Neural progenitor cell (in vitro differentiated cells): Measurements from ENCODE around the gene CNTN1. TPM values are rescaled to one million over a fixed set of nuclear protein-coding genes. Genes with fewer than 3 reads are reported as not detected.

Experiments used
- DNase-seq: peaks from one replicate; pipeline ENCODE4 v3.0.0-alpha.2; 2016; ENCODE audit warnings: low spot score
- H2AFZ ChIP-seq: fragments of 200-600 bp; sonication (generic); replicated peaks from 2 replicates; pipeline ENCODE4 v1.6.1; 2016; ENCODE audit warnings: antibody characterized with exemption
- H3F3A ChIP-seq: fragments of 200-600 bp; sonication (generic); 2 replicates; pipeline ENCODE4 v1.6.1; 2016; ENCODE audit warnings: antibody characterized with exemption, low read depth
- H3K27ac ChIP-seq: fragments of 200-600 bp; sonication (generic); 2 replicates; pipeline ENCODE4 v1.5.1; 2016; ENCODE audit warnings: mild to moderate bottlenecking
- H3K27me3 ChIP-seq: fragments of 200-600 bp; sonication (generic); 2 replicates; pipeline ENCODE4 v1.6.1; 2016; ENCODE audit warnings: mild to moderate bottlenecking, moderate library complexity
- H3K36me3 ChIP-seq: fragments of 200-600 bp; sonication (generic); 2 replicates; pipeline ENCODE4 v1.5.1; 2016
- H3K4me1 ChIP-seq: fragments of 200-600 bp; sonication (generic); 2 replicates; pipeline ENCODE4 v1.6.1; 2016; ENCODE audit warnings: mixed run types
- H3K4me2 ChIP-seq: fragments of 200-600 bp; sonication (generic); 2 replicates; pipeline ENCODE4 v1.6.1; 2016
- H3K4me3 ChIP-seq: fragments of 200-600 bp; sonication (generic); 2 replicates; pipeline ENCODE4 v1.5.1; 2016
- H3K79me2 ChIP-seq: fragments of 200-600 bp; sonication (generic); 2 replicates; pipeline ENCODE4 v1.6.1; 2016; ENCODE audit warnings: low read depth
- H3K9ac ChIP-seq: fragments of 200-600 bp; sonication (generic); 2 replicates; pipeline ENCODE4 v1.6.1; 2016
- H3K9me3 ChIP-seq: fragments of 200-600 bp; sonication (generic); 2 replicates; pipeline ENCODE4 v1.5.1; 2016; ENCODE audit warnings: low read depth
- H4K20me1 ChIP-seq: fragments of 200-600 bp; sonication (generic); 2 replicates; pipeline ENCODE4 v1.6.1; 2016; ENCODE audit warnings: low read depth
- H3K27ac Mint-ChIP-seq: 3 replicates; pipeline ENCODE4 v1.8.0; 2021; ENCODE audit warnings: mixed read lengths
- H3K27me3 Mint-ChIP-seq: 2 replicates; pipeline ENCODE4 v1.8.0; 2022; ENCODE audit warnings: low read depth, mild to moderate bottlenecking, inconsistent platforms, moderate library complexity, mixed read lengths; ENCODE audit not compliant: insufficient read depth
- H3K36me3 Mint-ChIP-seq: 3 replicates; pipeline ENCODE4 v1.8.0; 2021; ENCODE audit warnings: mixed read lengths
- H3K4me1 Mint-ChIP-seq: 3 replicates; pipeline ENCODE4 v1.8.0; 2021; ENCODE audit warnings: mixed read lengths
- H3K4me3 Mint-ChIP-seq: 3 replicates; pipeline ENCODE4 v1.8.0; 2021; ENCODE audit warnings: mild to moderate bottlenecking, moderate library complexity, mixed read lengths
- H3K9me3 Mint-ChIP-seq: 3 replicates; pipeline ENCODE4 v1.8.0; 2020; ENCODE audit warnings: mixed read lengths
- EZH2 ChIP-seq: fragments of 200-600 bp; sonication (generic); IDR thresholded peaks from 2 replicates; pipeline ENCODE4 v1.6.1; 2017; ENCODE audit warnings: antibody characterized with exemption, mild to moderate bottlenecking, moderate library complexity
- EZH2phosphoT487 ChIP-seq: fragments of 200-600 bp; sonication (generic); IDR thresholded peaks from 2 replicates; pipeline ENCODE4 v1.6.1; 2017; ENCODE audit warnings: antibody characterized with exemption
- total RNA-seq: library from RNA; depleted of rRNA; stranded (reverse); fragments of >200 nt; gene quantifications from 2 replicates; pipeline ENCODE4 v1.2.3, GENCODE V29; 2015; ENCODE audit warnings: low replicate concordance
- TF ChIP-seq, protein P1 (sequence below): fragments of 200-600 bp; sonication (generic); IDR thresholded peaks from 2 replicates; pipeline ENCODE4 v1.5.1; 2017; ENCODE audit warnings: antibody characterized with exemption, mild to moderate bottlenecking

Gene CNTN1
- total RNA-seq, 1 donor from 2014 or later: 0.17 TPM

- Mint-ChIP-seq H3K4me3 (no peak overlapping the region), H3K9me3 (no peaks in the 10 kb centered on the region), H3K27me3 (no peaks in the 10 kb centered on the region), H3K36me3 (no peaks in the 10 kb centered on the region), H3K27ac (no peak overlapping the region), H3K4me1 (no peaks in the 10 kb centered on the region)
- Histone ChIP-seq H2AFZ (no peak overlapping the region), H4K20me1 (no peaks in the 10 kb centered on the region), H3K27ac (no peak overlapping the region), H3F3A (no peaks in the 10 kb centered on the region), H3K4me1 (no peaks in the 10 kb centered on the region), H3K27me3 (no peaks in the 10 kb centered on the region), H3K4me3 (no peak overlapping the region), H3K79me2 (no peaks in the 10 kb centered on the region), H3K9me3 (no peaks in the 10 kb centered on the region), H3K4me2 (no peak overlapping the region), H3K9ac (no peak overlapping the region), H3K36me3 (no peaks in the 10 kb centered on the region)
- no peak for DNase-seq
- TF ChIP-seq EZH2 (no peak), EZH2phosphoT487 (no peak)
- TF ChIP-seq, protein P1, sequence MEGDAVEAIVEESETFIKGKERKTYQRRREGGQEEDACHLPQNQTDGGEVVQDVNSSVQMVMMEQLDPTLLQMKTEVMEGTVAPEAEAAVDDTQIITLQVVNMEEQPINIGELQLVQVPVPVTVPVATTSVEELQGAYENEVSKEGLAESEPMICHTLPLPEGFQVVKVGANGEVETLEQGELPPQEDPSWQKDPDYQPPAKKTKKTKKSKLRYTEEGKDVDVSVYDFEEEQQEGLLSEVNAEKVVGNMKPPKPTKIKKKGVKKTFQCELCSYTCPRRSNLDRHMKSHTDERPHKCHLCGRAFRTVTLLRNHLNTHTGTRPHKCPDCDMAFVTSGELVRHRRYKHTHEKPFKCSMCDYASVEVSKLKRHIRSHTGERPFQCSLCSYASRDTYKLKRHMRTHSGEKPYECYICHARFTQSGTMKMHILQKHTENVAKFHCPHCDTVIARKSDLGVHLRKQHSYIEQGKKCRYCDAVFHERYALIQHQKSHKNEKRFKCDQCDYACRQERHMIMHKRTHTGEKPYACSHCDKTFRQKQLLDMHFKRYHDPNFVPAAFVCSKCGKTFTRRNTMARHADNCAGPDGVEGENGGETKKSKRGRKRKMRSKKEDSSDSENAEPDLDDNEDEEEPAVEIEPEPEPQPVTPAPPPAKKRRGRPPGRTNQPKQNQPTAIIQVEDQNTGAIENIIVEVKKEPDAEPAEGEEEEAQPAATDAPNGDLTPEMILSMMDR: no peak
Observed at GRCh38 chr12:40911676-40912075, 219.4 kb downstream of the CNTN1 start.

DNA sequence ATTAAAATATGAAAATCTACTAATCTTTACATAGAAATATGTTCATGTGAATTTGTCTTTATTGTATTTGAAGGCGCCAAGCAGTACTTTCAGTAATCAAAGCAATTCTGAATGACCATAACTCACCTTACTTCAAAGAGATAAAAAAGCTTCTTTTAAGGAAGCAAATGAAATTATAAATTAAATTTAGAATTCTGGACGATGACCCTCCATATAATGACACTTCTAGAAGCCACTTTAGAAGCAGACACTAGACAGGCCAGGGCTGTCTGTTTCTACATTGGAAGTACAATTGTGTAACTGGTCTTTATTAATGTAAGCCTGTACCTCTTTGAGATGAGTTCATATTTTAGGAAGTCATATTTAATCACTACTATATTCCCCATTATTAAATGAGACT is 222.9 kb downstream of the CNTN1 start:
- no peak overlapping the region for H3K27ac Mint-ChIP-seq
- H2AFZ ChIP-seq: no peak overlapping the region

DNA sequence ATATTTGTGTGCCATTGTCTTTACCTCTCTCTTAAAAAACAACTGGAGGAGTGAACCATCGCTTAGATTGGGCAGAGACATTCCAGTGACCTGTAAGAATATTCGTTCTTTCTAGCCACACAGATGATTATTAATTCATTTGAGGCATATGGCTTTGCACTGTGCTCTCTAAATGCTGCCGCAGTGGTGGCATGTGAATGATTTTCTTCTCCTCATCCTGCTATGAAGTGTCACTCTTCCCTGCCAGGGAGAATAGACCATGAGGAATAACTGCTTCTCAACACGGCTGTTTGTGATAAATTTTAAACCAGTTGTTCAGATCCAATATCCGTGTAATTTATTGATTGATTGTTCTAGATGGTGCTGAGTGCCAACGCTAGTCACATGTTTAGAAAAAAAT is 225.3 kb downstream of the CNTN1 start:
- Histone ChIP-seq H3K79me2 (no peaks in the 10 kb centered on the region), H3K27me3 (no peaks in the 10 kb centered on the region), H3K9me3 (no peaks in the 10 kb centered on the region), H3K27ac (no peak overlapping the region), H3K36me3 (no peaks in the 10 kb centered on the region), H3K4me3 (no peak overlapping the region), H3K4me2 (no peak overlapping the region), H2AFZ (no peak overlapping the region), H3K4me1 (no peaks in the 10 kb centered on the region), H3K9ac (no peak overlapping the region), H3F3A (no peaks in the 10 kb centered on the region), H4K20me1 (no peaks in the 10 kb centered on the region)
- Mint-ChIP-seq H3K27ac (no peak overlapping the region), H3K4me1 (no peaks in the 10 kb centered on the region), H3K27me3 (no peaks in the 10 kb centered on the region), H3K9me3 (no peaks in the 10 kb centered on the region), H3K4me3 (no peak overlapping the region), H3K36me3 (no peaks in the 10 kb centered on the region)
- no peak for TF ChIP-seq EZH2
- no peak for TF ChIP-seq EZH2phosphoT487
- no peak for DNase-seq

More for the DNA sequence above, 222.9 kb downstream of the CNTN1 start:
- H3K4me1 Mint-ChIP-seq: no peaks in the 10 kb centered on the region
- no peak overlapping the region for H3K4me3 ChIP-seq
- H3K4me1 ChIP-seq: no peaks in the 10 kb centered on the region
- H3K79me2 ChIP-seq: no peaks in the 10 kb centered on the region
- no peak overlapping the region for H3K9ac ChIP-seq
- no peaks in the 10 kb centered on the region for H3K9me3 Mint-ChIP-seq
- H3F3A ChIP-seq: no peaks in the 10 kb centered on the region
- H3K27me3 ChIP-seq: no peaks in the 10 kb centered on the region
- H3K27me3 Mint-ChIP-seq: no peaks in the 10 kb centered on the region
- H3K4me3 Mint-ChIP-seq: no peak overlapping the region
- H3K4me2 ChIP-seq: no peak overlapping the region
- TF ChIP-seq EZH2phosphoT487: no peak
- TF ChIP-seq, protein P1: no peak
- no peak for TF ChIP-seq EZH2
- H3K36me3 ChIP-seq: no peaks in the 10 kb centered on the region
- H4K20me1 ChIP-seq: no peaks in the 10 kb centered on the region
- H3K36me3 Mint-ChIP-seq: no peaks in the 10 kb centered on the region
- H3K9me3 ChIP-seq: no peaks in the 10 kb centered on the region
- DNase-seq: no peak
- no peak overlapping the region for H3K27ac ChIP-seq

- TF ChIP-seq EZH2: no peak
- TF ChIP-seq, protein P1: peak; percentile 84
- Mint-ChIP-seq H3K9me3 (no peaks in the 10 kb centered on the region), H3K27ac (no peak overlapping the region), H3K4me3 (no peak overlapping the region), H3K36me3 (no peaks in the 10 kb centered on the region), H3K27me3 (no peaks in the 10 kb centered on the region), H3K4me1 (no peaks in the 10 kb centered on the region)
- Histone ChIP-seq H3K4me2 (no peak overlapping the region), H2AFZ (no peak overlapping the region), H3K9ac (no peak overlapping the region), H3K27me3 (no peaks in the 10 kb centered on the region), H4K20me1 (no peaks in the 10 kb centered on the region), H3K79me2 (no peaks in the 10 kb centered on the region), H3K36me3 (no peaks in the 10 kb centered on the region), H3K9me3 (no peaks in the 10 kb centered on the region), H3K4me1 (no peaks in the 10 kb centered on the region), H3K27ac (no peak overlapping the region), H3K4me3 (no peak overlapping the region), H3F3A (no peaks in the 10 kb centered on the region)
- DNase-seq: peak; percentile 33
Observed at GRCh38 chr12:40921563-40922163, 229.4 kb downstream of the CNTN1 start.
